Tibial artery (tissue), 4 donors: ENCODE results near the gene TSC2.

ENCODE experiments used
- DNase-seq, 2 donors: peaks; one replicate each; pipeline ENCODE4 v3.0.0-alpha.2; 2019
- H3K27ac ChIP-seq, 2 donors: fragments of 200-600 bp; sonication (generic) in 1 of 2; 1 replicate in 1 of 2; 2 replicates in 1 of 2; pipeline ENCODE4 v1.5.1; 2018 to 2019; ENCODE audit warnings: mild to moderate bottlenecking in 1 of 2
- H3K27me3 ChIP-seq, 2 donors: fragments of 200-600 bp; sonication (generic) in 1 of 2; one replicate each; pipeline versions ENCODE4 v1.5.1 to v1.6.0; 2016 to 2019
- H3K36me3 ChIP-seq, 3 donors: fragments of 200-600 bp; sonication (generic) in 2 of 3; one replicate each; pipeline ENCODE4 v1.5.1; 2016 to 2019; ENCODE audit warnings: mild to moderate bottlenecking in 2 of 3
- H3K4me1 ChIP-seq, 4 donors: fragments of 200-600 bp; sonication (generic) in 2 of 4; 1 replicate in 3 of 4; 2 replicates in 1 of 4; pipeline ENCODE4 v1.5.1; 2016 to 2019
- H3K4me3 ChIP-seq, 2 donors: fragments of 200-600 bp; sonication (generic) in 1 of 2; 1 replicate in 1 of 2; 2 replicates in 1 of 2; pipeline ENCODE4 v1.5.1; 2018 to 2019; ENCODE audit warnings: mild to moderate bottlenecking in 2 of 2
- H3K9me3 ChIP-seq, 3 donors: fragments of 200-600 bp; sonication (generic) in 1 of 3; one replicate each; pipeline ENCODE4 v1.5.1; 2016 to 2019
- intact Hi-C: fragments of 100-400 bp; cut with DNase I; formaldehyde crosslinking; loops from one replicate; pipeline ENCODE4 v1.15.0; 2023; ENCODE audit warnings: low total_unique reads
- TF ChIP-seq, protein P1 (sequence below), 2 experiments: fragments of 200-600 bp in 1 of 2; fragments of 450-650 bp in 1 of 2; IDR thresholded peaks; one replicate each; pipeline ENCODE4 v1.5.1; 2017 to 2019; ENCODE audit warnings: antibody characterized with exemption in 2 of 2, mild to moderate bottlenecking in 1 of 2, moderate library complexity in 1 of 2

The TSC2 gene

DNA sequence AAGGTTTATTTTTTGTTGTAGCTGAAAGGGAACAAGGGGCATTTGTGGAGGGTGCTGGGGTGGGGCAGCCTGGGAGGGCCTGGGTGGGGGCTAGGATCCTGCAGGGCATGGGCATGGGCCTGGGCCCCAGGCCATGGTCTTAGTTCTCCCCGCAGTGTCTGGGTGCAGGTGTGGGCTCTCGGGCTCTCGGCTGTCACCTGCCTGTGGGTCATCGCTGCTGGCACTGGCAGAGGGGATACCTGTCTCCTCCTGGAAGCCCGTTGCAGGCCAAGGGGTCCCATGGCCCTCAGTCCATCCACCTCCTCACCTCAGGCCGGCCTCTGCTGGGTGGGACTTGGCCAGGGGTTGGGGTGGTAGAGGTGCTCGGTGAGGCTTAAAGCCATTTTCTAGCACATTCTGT lies 30.3 kb downstream of the TSC2 start:
- peaks cover 33 to 100% (median 88%) of the 10 kb centered on the region in 3 donors for H3K36me3 ChIP-seq

DNA sequence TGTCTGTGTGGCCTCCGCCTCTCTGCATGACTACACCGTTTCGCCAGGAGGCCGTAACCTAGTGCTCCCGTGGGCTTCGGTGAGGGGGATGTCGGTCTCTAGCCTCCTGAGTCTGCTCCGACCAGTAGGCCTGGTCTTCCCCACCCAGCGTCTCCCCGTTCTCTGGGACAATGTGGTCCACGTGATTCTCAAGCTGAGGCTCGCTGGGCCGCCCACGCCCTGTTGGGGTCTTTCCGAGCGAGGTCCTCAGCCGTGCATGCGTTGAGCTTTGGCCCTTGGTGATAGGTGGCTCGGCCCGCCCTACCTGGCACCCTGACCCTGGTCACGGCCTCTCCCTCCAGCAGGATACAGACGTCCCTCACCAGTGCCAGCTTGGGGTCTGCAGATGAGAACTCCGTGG lies 30.9 kb downstream of the TSC2 start:
- peaks cover 0 to 16% (median 0%) of the 10 kb centered on the region in 4 donors for H3K4me1 ChIP-seq
- H3K4me3 ChIP-seq: no peak overlapping the region
- H3K27ac ChIP-seq: no peak overlapping the region
- intact Hi-C loops: no loop called here
- no peaks in the 10 kb centered on the region for H3K9me3 ChIP-seq
- TF ChIP-seq, protein P1, sequence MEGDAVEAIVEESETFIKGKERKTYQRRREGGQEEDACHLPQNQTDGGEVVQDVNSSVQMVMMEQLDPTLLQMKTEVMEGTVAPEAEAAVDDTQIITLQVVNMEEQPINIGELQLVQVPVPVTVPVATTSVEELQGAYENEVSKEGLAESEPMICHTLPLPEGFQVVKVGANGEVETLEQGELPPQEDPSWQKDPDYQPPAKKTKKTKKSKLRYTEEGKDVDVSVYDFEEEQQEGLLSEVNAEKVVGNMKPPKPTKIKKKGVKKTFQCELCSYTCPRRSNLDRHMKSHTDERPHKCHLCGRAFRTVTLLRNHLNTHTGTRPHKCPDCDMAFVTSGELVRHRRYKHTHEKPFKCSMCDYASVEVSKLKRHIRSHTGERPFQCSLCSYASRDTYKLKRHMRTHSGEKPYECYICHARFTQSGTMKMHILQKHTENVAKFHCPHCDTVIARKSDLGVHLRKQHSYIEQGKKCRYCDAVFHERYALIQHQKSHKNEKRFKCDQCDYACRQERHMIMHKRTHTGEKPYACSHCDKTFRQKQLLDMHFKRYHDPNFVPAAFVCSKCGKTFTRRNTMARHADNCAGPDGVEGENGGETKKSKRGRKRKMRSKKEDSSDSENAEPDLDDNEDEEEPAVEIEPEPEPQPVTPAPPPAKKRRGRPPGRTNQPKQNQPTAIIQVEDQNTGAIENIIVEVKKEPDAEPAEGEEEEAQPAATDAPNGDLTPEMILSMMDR (IDR thresholded peaks at IDR 0.05): no peak
- no peaks in the 10 kb centered on the region for H3K27me3 ChIP-seq
- no peak for DNase-seq
- peaks cover 29 to 100% (median 85%) of the 10 kb centered on the region in 3 donors for H3K36me3 ChIP-seq

More for the DNA sequence above, 30.3 kb downstream of the TSC2 start:
- Histone ChIP-seq H3K27ac (no peak overlapping the region), H3K9me3 (no peaks in the 10 kb centered on the region), H3K4me3 (no peak overlapping the region), H3K4me1 (peaks cover 0 to 16% (median 0%) of the 10 kb centered on the region in 4 donors), H3K27me3 (no peaks in the 10 kb centered on the region)
- no peak for DNase-seq
- intact Hi-C loops: no loop called here
- TF ChIP-seq, protein P1 (IDR thresholded peaks at IDR 0.05): no peak

DNA sequence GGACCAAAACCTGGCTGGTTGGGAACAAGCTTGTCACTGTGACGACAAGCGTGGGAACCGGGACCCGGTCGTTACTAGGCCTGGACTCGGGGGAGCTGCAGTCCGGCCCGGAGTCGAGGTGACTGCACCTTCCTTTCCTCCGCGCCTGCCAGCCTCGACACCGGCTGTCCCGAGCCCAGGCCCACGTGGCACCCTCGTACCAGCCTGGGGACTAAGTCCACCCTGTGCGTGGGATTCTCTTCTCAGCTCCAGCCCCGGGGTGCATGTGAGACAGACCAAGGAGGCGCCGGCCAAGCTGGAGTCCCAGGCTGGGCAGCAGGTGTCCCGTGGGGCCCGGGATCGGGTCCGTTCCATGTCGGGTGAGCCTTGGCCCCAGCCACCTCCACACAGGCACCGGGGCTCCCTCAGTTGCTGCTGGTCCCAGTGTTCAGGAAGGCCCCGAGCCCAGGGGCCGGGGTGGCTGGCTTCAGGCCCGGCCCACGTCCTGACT lies 31.6 kb downstream of the TSC2 start:
- no peak overlapping the region for H3K27ac ChIP-seq
- peaks cover 22 to 100% (median 81%) of the 10 kb centered on the region in 3 donors for H3K36me3 ChIP-seq
- H3K27me3 ChIP-seq: no peaks in the 10 kb centered on the region
- H3K9me3 ChIP-seq: no peaks in the 10 kb centered on the region
- no peak for DNase-seq
- no peak overlapping the region for H3K4me3 ChIP-seq
- TF ChIP-seq, protein P1 (IDR thresholded peaks at IDR 0.05): no peak
- intact Hi-C loops: no loop called here
- H3K4me1 ChIP-seq: peaks cover 0 to 16% (median 0%) of the 10 kb centered on the region in 4 donors

DNA sequence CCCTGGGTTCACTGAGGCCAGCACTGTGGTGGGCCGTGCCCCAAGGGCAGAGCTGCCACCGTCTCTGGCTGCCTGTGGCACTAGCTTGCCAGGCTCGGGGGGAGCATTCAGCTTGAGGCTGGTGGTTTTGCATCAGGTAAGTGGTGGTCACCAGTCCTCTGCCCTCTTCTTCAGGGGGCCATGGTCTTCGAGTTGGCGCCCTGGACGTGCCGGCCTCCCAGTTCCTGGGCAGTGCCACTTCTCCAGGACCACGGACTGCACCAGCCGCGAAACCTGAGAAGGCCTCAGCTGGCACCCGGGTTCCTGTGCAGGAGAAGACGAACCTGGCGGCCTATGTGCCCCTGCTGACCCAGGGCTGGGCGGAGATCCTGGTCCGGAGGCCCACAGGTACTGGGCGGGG lies 32.2 kb downstream of the TSC2 start:
- H3K27ac ChIP-seq: no peak overlapping the region
- H3K4me1 ChIP-seq: peaks cover 0 to 16% (median 0%) of the 10 kb centered on the region in 4 donors
- TF ChIP-seq, protein P1 (IDR thresholded peaks at IDR 0.05): no peak
- DNase-seq: no peak
- H3K9me3 ChIP-seq: no peaks in the 10 kb centered on the region
- no peak overlapping the region for H3K4me3 ChIP-seq
- no peaks in the 10 kb centered on the region for H3K27me3 ChIP-seq
- intact Hi-C loops: no loop called here
- peaks cover 18 to 100% (median 76%) of the 10 kb centered on the region in 3 donors for H3K36me3 ChIP-seq

DNA sequence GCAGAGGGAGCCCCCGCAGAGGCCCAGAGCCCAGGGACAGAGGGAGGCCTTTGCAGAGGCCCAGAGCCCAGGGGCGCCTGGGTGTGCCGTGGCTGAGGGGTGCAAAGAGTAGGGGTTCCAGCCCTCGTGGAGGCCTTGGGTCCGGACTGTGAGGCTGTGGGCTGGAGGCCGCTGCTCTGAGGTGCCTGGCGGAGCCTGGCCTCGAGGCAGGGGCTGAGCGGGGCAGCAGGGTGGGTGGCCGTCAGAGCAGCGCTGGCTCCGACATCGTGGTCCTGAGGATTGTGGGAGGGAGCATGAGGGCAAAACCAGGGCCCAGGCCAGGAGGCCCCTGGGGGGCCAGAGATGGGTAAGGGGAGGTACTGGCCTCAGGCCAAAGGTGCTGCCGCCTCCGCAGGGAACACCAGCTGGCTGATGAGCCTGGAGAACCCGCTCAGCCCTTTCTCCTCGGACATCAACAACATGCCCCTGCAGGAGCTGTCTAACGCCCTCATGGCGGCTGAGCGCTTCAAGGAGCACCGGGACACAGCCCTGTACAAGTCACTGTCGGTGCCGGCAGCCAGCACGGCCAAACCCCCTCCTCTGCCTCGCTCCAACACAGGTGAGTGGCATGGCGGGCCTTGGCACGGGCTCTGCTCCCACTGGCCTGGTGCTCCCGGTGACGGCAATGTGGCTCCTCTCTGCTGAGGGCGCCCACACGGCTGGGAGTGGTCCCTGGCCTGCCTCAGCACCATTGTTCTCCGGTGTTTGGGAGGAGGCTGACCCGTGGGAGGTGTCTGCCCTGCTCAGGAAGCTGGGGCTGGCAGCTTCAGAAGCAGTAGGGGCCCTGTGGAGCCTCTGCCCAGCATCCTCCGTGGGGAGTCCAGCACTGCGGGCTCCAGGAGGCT lies 33.7 kb downstream of the TSC2 start:
- H3K9me3 ChIP-seq: no peaks in the 10 kb centered on the region
- H3K4me3 ChIP-seq: no peak overlapping the region
- DNase-seq: no peak
- peaks cover 17 to 100% (median 76%) of the 10 kb centered on the region in 3 donors for H3K36me3 ChIP-seq
- no peaks in the 10 kb centered on the region for H3K27me3 ChIP-seq
- no peak overlapping the region for H3K27ac ChIP-seq
- intact Hi-C loops: no loop called here
- TF ChIP-seq, protein P1 (IDR thresholded peaks at IDR 0.05): no peak
- H3K4me1 ChIP-seq: peaks cover 0 to 16% (median 2%) of the 10 kb centered on the region in 4 donors
